HL-60 (cell line): ENCODE measurements around the gene PTS.

Experiments
- GABPA ChIP-seq: IDR thresholded peaks from 2 replicates; pipeline ENCODE4 v1.6.1; 2012; ENCODE audit warnings: low read depth
- POLR2AphosphoS5 ChIP-seq: IDR thresholded peaks from 2 replicates; pipeline ENCODE4 v1.6.1; 2012; ENCODE audit warnings: low read depth
- SPI1 ChIP-seq: IDR thresholded peaks from 2 replicates; pipeline ENCODE4 v1.6.1; 2012; ENCODE audit warnings: low read depth, mild to moderate bottlenecking, borderline replicate concordance
- TF ChIP-seq, protein P1 (sequence below): IDR thresholded peaks from one replicate; pipeline ENCODE4 v1.5.1; 2011; ENCODE audit warnings: low read length, control low read depth, inconsistent platforms; ENCODE audit not compliant: insufficient read depth
- TF ChIP-seq, protein P2 (sequence below): IDR thresholded peaks from 2 replicates; pipeline ENCODE4 v1.6.1; 2012; ENCODE audit warnings: low read depth; ENCODE audit not compliant: insufficient replicate concordance

DNA sequence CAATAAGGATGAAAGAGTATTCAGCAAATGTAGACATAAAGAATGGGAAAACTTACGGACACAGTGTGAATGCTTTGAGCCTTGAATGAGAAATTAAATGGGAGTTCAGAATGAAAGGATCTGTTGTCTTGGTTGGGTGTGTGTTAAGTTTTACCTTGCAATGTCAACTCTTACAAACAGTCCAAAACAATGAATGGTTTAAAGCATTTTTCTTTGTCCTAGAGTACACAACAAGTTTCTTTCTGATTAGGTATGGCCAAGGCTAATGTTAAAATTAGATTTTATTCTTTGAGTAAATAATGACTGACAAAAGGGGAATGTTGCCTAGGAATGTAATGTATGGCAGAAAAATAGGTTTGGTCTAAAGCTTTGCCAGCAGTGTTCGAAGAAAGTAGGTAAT, 2.5 kb downstream of the PTS start:
- TF ChIP-seq, protein P1, sequence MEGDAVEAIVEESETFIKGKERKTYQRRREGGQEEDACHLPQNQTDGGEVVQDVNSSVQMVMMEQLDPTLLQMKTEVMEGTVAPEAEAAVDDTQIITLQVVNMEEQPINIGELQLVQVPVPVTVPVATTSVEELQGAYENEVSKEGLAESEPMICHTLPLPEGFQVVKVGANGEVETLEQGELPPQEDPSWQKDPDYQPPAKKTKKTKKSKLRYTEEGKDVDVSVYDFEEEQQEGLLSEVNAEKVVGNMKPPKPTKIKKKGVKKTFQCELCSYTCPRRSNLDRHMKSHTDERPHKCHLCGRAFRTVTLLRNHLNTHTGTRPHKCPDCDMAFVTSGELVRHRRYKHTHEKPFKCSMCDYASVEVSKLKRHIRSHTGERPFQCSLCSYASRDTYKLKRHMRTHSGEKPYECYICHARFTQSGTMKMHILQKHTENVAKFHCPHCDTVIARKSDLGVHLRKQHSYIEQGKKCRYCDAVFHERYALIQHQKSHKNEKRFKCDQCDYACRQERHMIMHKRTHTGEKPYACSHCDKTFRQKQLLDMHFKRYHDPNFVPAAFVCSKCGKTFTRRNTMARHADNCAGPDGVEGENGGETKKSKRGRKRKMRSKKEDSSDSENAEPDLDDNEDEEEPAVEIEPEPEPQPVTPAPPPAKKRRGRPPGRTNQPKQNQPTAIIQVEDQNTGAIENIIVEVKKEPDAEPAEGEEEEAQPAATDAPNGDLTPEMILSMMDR, result no peak
- TF ChIP-seq, protein P2, sequence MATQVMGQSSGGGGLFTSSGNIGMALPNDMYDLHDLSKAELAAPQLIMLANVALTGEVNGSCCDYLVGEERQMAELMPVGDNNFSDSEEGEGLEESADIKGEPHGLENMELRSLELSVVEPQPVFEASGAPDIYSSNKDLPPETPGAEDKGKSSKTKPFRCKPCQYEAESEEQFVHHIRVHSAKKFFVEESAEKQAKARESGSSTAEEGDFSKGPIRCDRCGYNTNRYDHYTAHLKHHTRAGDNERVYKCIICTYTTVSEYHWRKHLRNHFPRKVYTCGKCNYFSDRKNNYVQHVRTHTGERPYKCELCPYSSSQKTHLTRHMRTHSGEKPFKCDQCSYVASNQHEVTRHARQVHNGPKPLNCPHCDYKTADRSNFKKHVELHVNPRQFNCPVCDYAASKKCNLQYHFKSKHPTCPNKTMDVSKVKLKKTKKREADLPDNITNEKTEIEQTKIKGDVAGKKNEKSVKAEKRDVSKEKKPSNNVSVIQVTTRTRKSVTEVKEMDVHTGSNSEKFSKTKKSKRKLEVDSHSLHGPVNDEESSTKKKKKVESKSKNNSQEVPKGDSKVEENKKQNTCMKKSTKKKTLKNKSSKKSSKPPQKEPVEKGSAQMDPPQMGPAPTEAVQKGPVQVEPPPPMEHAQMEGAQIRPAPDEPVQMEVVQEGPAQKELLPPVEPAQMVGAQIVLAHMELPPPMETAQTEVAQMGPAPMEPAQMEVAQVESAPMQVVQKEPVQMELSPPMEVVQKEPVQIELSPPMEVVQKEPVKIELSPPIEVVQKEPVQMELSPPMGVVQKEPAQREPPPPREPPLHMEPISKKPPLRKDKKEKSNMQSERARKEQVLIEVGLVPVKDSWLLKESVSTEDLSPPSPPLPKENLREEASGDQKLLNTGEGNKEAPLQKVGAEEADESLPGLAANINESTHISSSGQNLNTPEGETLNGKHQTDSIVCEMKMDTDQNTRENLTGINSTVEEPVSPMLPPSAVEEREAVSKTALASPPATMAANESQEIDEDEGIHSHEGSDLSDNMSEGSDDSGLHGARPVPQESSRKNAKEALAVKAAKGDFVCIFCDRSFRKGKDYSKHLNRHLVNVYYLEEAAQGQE, result no peak
- TF ChIP-seq POLR2AphosphoS5 (no peak), SPI1 (no peak), GABPA (no peak)
